Right atrium auricular region (tissue), 2 donors: ENCODE results near the gene DNM3. TPM values are rescaled to one million over a fixed set of nuclear protein-coding genes. Genes with fewer than 3 reads are reported as not detected.

Source experiments
- DNase-seq: peaks from one replicate; pipeline ENCODE4 v3.0.0-alpha.2; 2019; ENCODE audit warnings: low spot score
- H3K27ac ChIP-seq, 2 donors: fragments of 200-600 bp; sonication (generic); 1 replicate in 1 of 2; 2 replicates in 1 of 2; pipeline ENCODE4 v1.5.1; 2016 to 2019
- H3K27me3 ChIP-seq, 2 donors: fragments of 200-600 bp; sonication (generic); one replicate each; pipeline versions ENCODE4 v1.5.1 to v1.6.0; 2017 to 2019
- H3K36me3 ChIP-seq: fragments of 200-600 bp; sonication (generic); one replicate; pipeline ENCODE4 v1.5.1; 2016
- H3K4me1 ChIP-seq, 2 donors: fragments of 200-600 bp; sonication (generic); one replicate each; pipeline versions ENCODE4 v1.5.1 to v1.6.0; 2017 to 2019
- H3K4me3 ChIP-seq, 2 donors: fragments of 200-600 bp; sonication (generic); 1 replicate in 1 of 2; 2 replicates in 1 of 2; pipeline ENCODE4 v1.5.1; 2017 to 2019; ENCODE audit warnings: mild to moderate bottlenecking in 1 of 2, moderate library complexity in 1 of 2
- H3K9me3 ChIP-seq, 2 donors: fragments of 200-600 bp; sonication (generic); one replicate each; pipeline ENCODE4 v1.5.1; 2019
- total RNA-seq, 2 donors: library from RNA; depleted of rRNA; stranded (reverse); fragments of >200 nt; gene quantifications; one replicate each; pipeline ENCODE4 v1.1.0, GENCODE V29; 2016
- TF ChIP-seq, protein P1 (sequence below), 2 donors: fragments of 200-600 bp; sonication (generic); IDR thresholded peaks; one replicate each; pipeline ENCODE4 v1.5.1; 2019; ENCODE audit warnings: antibody characterized with exemption in 2 of 2

Gene DNM3
- total RNA-seq, 2 donors from 2014 or later: 1.0 to 1.6 TPM

DNA sequence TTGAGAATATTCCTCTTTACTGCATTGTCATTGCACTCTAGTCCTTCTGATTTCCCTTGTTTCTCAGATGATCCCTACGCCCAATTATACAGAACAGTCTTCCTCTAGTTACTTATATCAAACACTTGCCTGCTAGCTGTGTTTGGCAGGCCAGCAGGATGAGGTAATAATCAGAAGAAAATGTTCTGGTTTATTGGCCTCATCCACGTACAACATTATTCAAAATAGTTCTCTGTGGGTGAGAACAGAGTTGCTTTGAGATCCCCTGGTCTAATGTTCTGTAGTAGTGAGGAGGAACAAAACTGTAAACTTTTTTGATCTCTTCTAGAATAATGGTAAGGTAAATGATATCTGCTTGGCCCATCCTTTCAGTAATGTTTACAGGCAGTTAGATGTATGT, 556.9 kb downstream of the DNM3 start:
- Histone ChIP-seq H3K4me3 (no peak overlapping the region), H3K27me3 (no peaks in the 10 kb centered on the region), H3K9me3 (no peaks in the 10 kb centered on the region), H3K27ac (peak overlapping the region; percentile 55 to 67), H3K4me1 (peaks cover 0 to 37% of the 10 kb centered on the region in 2 donors), H3K36me3 (no peaks in the 10 kb centered on the region)
- DNase-seq: no peak
- TF ChIP-seq, protein P1, sequence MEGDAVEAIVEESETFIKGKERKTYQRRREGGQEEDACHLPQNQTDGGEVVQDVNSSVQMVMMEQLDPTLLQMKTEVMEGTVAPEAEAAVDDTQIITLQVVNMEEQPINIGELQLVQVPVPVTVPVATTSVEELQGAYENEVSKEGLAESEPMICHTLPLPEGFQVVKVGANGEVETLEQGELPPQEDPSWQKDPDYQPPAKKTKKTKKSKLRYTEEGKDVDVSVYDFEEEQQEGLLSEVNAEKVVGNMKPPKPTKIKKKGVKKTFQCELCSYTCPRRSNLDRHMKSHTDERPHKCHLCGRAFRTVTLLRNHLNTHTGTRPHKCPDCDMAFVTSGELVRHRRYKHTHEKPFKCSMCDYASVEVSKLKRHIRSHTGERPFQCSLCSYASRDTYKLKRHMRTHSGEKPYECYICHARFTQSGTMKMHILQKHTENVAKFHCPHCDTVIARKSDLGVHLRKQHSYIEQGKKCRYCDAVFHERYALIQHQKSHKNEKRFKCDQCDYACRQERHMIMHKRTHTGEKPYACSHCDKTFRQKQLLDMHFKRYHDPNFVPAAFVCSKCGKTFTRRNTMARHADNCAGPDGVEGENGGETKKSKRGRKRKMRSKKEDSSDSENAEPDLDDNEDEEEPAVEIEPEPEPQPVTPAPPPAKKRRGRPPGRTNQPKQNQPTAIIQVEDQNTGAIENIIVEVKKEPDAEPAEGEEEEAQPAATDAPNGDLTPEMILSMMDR (IDR thresholded peaks at IDR 0.05): no peak

DNA sequence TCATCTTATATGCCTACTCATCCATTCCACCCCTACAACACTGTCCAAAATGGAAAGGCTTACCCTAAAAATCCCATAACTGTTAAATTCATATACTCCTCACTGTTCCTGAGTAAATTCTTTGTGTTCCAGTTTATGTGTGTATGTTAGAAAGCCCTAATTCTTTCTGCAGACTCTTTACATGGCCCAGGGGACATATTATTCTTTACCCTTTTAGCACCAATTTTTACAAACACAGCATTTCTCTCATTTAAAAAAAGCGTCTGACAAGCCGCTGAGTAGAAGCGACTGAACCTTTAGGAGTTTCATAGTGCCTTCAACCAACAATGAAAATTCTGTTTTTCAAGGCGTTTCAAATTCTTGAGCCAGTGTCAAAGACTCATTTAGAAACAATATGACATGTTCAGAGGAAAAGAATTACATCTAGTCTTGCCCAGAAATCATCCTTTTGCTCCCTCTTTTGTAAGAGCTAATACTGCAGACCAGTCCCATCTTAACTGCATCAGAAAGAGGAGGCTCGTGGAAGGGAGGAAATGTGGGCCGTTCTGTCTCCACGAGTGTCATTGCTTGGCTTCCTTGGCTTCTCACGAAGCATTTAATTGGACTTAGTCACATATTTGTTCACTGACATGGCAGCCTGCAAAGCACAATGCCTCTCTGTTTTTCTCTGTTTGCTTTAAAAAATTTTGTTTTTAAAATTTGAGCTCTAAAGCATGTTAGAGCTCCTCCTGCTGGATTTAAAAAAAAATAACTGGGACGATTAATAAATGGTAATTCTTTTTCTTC, 557.9 kb downstream of the DNM3 start:
- TF ChIP-seq, protein P1 (IDR thresholded peaks at IDR 0.05): peak; percentile 29 to 79
- H3K36me3 ChIP-seq: no peaks in the 10 kb centered on the region
- no peak overlapping the region for H3K4me3 ChIP-seq
- H3K9me3 ChIP-seq: no peaks in the 10 kb centered on the region
- DNase-seq: peak; percentile 89
- peaks cover 0 to 31% of the 10 kb centered on the region in 2 donors for H3K4me1 ChIP-seq
- H3K27ac ChIP-seq: peak overlapping the region; percentile 60 to 67
- H3K27me3 ChIP-seq: no peaks in the 10 kb centered on the region

DNA sequence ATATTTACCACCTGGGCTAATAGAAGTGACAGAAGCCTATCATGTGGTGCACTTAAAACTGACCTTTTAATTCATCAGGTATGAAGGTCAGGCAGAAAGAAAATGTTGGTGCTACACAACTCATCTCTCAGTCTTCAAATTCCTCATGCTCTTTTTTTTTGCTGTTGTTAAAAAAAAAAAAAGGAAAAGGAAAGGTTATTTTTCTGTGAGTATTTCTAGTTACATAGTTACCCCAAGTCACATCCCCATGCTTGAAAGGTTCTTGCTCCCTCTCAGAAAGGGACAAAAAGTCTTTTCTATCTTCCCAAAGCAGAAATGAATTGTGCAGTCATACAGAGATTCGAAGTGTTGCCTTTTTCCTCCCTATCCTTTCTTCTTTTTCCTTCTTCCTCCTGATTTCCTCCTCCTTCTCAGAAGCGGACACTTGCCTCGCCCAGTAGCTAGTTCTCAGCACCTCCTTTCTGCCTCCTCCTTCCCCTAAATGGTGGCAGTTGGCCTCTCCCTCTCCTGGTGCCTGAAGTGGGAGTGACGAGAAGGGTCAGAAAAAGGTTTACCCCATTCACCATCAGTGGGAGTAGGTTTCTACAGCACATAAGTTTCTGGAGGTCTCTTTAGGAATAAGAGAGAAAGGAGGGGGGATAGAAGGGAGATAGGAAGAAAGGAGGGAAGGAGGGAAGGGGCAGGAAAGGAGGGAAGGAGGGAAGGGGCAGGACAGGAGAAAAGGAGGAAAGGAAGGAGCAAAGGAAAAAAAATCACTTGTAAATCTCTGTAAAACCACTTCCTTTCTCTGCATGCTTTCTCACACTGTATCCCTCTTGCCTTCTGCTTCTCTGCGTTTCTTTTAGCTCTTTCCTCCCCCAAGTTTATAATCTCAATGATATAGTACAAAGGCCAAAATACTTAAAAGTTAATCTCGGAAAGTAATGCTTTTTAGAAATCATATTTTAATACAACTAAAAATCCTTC, 558.7 kb downstream of the DNM3 start:
- Histone ChIP-seq H3K9me3 (no peaks in the 10 kb centered on the region), H3K27me3 (no peaks in the 10 kb centered on the region), H3K36me3 (no peaks in the 10 kb centered on the region), H3K4me1 (peaks cover 0 to 27% of the 10 kb centered on the region in 2 donors), H3K27ac (peak overlapping the region; percentile 60 to 65), H3K4me3 (no peak overlapping the region)
- TF ChIP-seq, protein P1 (IDR thresholded peaks at IDR 0.05): peak in 1 of 2 donors; percentile 3
- no peak for DNase-seq

DNA sequence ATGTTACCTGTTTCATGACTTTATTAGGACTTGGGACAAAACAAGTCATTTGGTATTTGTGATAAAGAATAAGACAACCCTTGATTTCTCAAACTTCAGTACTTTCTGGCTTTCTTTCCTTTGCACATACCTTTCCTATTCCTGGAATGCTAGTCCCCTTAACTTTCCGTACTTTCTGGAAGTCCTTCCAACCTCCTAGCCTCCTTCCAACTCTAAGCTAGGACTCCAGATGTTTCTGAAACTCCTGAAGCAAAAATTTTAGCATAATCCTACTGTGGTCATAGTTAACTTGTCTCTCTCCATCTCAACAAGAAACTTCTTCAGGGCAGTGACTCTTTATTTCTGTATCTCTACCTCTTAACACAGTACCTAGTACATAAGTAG, 559.4 kb downstream of the DNM3 start:
- TF ChIP-seq, protein P1 (IDR thresholded peaks at IDR 0.05): no peak
- Histone ChIP-seq H3K4me3 (no peak overlapping the region), H3K27me3 (no peaks in the 10 kb centered on the region), H3K4me1 (peaks cover 0 to 27% of the 10 kb centered on the region in 2 donors), H3K9me3 (no peaks in the 10 kb centered on the region), H3K36me3 (no peaks in the 10 kb centered on the region), H3K27ac (peak overlapping the region; percentile 60 to 65)
- DNase-seq: no peak

DNA sequence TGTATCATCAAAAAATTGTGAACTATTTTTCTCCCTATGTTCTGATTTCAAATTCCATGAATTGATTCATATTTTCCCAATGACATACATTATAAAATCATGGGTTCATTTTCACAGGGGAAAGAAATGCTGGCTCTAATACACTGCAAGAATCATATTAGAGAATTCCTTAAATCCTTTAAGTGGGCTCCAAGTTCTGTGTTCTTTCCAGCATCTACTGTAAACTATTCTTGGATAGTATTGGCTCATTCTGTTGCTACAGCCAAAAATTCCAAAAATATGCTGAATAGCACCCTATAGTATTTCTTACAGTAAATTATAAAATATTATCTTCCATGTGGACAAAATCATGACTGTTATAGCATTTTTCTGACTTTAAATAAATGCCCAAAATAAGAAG, 560.2 kb downstream of the DNM3 start:
- Histone ChIP-seq H3K27ac (no peak overlapping the region), H3K4me1 (peaks cover 0 to 27% of the 10 kb centered on the region in 2 donors), H3K4me3 (no peak overlapping the region), H3K27me3 (no peaks in the 10 kb centered on the region), H3K36me3 (no peaks in the 10 kb centered on the region), H3K9me3 (no peaks in the 10 kb centered on the region)
- DNase-seq: no peak
- TF ChIP-seq, protein P1 (IDR thresholded peaks at IDR 0.05): no peak
